NCI-H2196 treated with DMSO at 0.1 percent for 48 hours (cell line): ENCODE data around the gene ZNF3.

Source experiments
- DNase-seq: peaks from one replicate; lab custom pipeline; 2025; ENCODE audit not compliant: unreplicated experiment; lab: John Stamatoyannopoulos, UW

ZNF3 gene

GRCh38 chr7:100088621-100089457 lies 7.3 kb upstream of the ZNF3 start, which contains the start of gene COPS6:
COPS6 (plus strand) TSS chr7:100088969; CDS start chr7:100088991, 22 bp downstream.
- DNase-seq, result peak; percentile 33

DNA sequence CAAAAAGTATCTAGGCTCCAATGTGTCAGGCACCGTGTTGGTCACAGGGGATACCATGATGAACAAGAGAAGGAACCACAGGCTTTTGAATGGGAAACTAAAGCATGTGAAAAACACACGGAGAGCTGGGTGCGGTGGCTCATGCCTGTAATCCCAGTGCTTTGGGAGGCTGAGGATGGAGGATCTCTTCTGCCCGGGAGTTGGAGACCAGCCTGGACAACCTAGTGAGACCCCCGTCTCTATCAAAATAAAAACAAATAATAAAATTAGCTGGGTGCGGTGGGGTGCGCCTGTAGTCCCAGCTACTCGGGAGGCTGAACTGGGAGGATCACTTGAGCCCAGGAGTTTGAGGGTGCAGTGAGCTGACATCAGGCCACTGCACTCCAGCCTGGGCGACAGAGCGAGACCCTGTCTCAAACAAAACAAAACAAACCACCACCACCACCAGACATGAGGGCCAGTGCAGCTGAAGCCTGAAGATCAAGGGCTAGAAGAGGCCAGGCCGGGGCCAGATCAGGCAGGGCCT lies 6.6 kb upstream of the ZNF3 start:
- no peak for DNase-seq

GRCh38 chr7:100087055-100087750 lies 5.7 kb upstream of the ZNF3 start:
- DNase-seq, result no peak

- no peak for DNase-seq
Measured at GRCh38 chr7:100085515-100085914, 4.0 kb upstream of the ZNF3 start.

- DNase-seq, result no peak
Measured at GRCh38 chr7:100082978-100083377, 1.5 kb upstream of the ZNF3 start.

GRCh38 chr7:100080907-100081534 lies 502 bp downstream of the ZNF3 start:
- peak; percentile 19 for DNase-seq

DNA sequence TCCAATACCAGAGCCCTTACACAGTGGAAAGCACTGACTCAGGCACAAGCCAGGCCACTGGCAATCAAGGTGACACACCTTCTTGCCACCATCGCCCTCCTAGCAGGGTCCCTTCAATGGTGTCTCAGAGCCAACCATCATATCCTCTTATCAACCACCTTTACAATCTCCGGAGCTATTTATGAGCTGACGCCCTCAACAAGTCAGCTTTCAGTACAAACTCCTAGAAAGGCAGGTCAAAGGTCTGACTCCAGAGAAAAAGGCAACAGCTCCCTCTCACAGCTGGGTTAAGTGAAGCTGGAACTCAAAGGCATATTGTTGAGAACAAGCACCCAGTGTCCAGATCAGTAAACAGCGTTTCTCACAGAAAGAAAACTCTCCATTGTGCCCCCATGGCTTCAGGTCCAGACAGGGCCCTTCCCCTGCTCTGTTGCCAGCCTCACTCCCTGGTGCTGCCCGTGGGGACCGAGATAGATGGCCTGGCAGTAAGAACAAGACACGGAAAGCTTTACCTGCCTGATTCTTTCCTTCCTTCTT lies 2.4 kb downstream of the ZNF3 start:
- no peak for DNase-seq

DNA sequence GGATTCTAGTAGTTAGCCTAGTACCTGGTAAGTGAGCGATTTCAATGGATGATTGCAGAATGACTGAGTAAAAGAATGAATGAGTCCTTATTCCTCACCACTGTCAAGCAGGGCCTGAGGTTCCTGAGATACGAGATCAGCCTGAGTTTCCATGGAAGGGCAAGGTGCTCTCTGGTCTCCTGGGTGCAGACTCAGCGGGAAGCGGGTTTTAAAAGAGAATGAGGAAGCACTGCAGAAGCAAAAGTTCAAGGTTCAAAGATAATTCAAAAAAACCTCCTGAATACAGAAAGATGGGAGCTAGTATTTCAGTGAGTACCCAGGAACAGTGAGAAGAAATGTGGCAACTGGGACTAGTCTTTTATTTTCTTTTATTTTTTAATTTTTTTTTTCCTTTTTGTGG lies 4.3 kb downstream of the ZNF3 start:
- no peak for DNase-seq

DNA sequence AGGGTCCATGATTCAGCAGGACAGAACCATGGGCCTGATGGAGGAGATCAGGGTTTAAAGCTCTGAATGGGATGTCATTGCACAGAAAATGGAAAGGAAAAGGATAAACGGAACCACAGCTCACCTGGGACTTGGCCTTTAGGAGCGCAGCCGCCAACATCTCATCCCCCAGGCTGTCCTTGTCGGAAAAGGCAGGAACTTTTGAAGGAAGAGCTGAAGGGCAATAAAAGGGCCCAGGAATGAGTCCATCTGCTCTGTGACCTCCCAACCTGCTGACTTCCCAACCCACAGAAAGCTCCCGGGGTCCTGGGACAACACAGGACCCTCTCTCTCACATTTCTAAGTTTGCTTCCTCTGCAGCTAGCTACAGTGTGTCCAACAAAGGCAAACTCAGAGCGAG lies 6.1 kb downstream of the ZNF3 start:
- DNase-seq, result no peak

DNA sequence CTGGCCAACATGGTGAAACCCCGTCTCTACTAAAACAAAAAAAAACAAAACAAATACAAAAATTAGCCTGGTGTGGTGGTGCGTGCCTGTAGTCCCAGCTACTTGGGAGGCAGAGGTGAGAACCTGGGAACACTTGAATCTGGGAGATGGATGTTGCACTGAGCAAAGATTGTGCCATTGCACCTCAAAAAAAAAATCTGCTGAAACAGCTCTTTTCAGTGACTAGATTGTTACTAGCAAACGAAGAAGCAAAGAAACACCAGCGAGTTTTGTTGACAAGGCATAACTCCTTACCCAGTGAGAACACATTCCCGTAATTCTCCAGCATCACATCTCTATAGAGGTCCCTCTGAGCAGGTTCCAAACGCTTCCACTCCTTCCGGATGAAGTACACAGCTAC lies 6.7 kb downstream of the ZNF3 start:
- no peak for DNase-seq

- DNase-seq, result no peak
Measured at GRCh38 chr7:100072462-100072861, 9.1 kb downstream of the ZNF3 start.

DNA sequence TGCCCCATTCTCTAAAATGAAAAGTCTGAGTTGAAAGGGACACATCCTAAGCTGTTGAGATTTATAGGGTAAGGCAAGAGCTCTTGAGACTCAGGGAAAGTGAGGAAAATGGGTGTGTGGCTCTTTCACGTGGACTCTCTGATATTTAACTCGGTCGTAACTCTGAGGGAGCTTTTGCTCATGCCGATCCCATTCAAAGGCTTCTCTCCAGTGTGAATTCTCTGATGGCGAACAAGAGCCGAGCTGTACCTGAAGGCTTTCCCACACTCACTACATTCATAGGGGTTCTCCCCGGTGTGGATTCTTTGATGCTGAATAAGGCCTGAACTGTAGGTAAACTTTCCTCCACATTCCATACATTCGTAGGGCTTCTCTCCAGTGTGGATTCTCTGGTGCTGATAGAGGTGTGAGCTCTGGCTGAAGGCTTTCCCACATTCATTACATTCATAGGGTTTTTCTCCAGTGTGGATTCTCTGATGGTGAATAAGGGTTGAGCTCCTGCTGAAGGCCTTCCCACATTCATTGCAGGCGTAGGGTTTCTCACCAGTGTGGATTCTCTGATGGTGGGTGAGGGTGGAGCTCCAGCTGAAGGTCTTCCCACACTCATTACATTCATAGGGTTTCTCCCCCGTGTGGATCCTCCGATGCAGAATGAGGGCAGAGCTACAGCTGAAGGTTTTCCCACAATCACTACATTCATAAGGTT lies 10.4 kb downstream of the ZNF3 start:
- no peak for DNase-seq

GRCh38 chr7:100069991-100070390 lies 11.5 kb downstream of the ZNF3 start:
- DNase-seq, result no peak

GRCh38 chr7:100066953-100067352 lies 14.6 kb downstream of the ZNF3 start:
- no peak for DNase-seq

DNA sequence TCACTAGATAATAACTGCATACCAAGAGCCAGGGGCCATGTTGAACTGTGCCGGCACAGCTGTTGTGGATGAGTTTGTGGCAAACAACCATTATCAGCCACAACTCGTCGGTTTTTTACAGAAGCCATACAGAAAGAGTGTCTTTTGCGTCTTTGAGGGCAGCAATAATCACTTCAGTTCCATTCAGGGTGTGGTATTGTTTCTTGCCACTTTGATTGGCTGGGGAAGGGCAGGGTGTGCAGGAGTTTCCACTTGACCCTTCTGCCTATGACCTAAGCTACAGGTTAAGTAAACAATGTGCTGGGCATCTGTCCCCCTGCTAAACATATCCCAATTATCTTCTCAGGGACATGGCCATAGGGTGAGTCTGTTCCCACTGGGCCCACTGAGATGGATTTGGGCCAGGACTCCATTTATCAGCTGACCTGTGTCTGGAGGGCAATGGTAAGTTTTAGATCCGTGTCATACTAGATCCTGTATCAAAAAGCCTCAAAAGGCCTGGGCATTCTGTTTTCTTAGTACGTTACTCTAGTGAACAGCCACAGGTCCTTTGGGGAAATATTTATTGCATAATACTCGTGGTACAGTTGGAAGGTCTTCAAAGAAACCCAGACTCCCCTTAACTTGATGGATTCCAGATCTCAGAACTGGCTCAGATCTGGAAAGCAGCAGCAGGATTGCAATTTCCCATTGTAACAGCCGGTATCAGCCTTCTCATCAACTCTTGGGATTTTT lies 15.9 kb downstream of the ZNF3 start:
- no peak for DNase-seq

DNA sequence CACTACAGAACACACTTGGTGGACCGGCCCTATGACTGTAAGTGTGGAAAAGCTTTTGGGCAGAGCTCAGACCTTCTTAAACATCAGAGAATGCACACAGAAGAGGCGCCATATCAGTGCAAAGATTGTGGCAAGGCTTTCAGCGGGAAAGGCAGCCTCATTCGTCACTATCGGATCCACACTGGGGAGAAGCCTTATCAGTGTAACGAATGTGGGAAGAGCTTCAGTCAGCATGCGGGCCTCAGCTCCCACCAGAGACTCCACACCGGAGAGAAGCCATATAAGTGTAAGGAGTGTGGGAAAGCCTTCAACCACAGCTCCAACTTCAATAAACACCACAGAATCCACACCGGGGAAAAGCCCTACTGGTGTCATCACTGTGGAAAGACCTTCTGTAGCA lies 17.4 kb downstream of the ZNF3 start:
- DNase-seq, result no peak

- DNase-seq, result no peak
Measured at GRCh38 chr7:100063376-100063775, 18.1 kb downstream of the ZNF3 start.

DNA sequence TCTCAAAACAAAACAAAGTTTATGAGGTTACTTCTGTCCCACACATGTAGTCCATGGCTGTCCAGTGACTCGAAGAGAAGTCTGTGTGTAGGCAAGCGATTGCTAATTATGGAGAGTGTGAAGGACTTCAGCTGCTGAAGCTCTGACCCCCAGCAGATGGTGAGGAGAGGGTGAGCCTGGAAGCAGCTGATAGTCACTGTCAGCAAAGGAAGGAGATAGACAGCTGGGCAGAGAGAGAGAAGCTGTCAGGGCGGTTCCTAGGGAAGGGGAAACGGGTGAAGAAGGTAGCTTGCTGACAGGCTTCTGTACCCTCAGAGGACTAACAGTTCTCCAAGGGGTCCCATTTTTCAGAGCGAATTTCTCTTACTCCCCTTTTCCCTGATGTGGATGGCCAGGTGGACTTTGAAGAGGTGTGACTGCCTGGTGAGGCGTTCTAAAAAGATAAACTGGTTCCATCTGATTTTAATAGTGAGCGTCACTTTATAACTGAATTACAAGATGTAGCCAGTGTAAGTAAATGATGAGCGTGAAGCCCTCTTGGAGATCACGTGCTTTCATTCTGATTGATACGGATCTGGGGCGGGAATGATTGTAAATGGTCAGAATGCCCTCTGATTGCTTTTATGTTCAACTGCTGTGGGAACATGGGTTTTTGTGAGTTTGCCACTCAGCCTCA lies 19.9 kb downstream of the ZNF3 start:
- no peak for DNase-seq

DNA sequence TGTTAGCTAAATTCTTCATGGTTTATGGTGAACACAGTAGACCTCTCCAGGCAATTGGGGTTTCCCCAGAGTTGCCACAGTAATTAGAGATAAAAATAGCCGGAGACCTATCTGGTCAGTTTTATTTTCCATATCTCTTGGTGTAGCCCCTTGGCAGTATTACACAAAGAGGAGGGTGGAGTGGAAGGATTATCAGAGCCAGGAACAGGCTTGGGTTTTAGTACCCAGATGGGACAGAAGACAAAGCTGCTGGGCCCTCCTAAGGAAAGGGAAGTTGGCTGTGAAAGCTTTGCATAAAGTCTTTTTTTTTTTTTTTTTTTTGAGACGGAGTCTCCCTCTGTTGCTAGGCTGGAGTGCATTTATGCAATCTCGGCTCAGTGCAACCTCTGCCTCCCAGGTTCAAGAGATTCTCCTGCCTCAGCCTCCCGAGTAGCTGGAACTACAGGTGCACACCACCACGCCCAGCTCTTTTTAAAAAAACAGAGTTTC lies 22.2 kb downstream of the ZNF3 start:
- no peak for DNase-seq
